ENCODE data around the gene CHI3L2.

Gene CHI3L2

DNA sequence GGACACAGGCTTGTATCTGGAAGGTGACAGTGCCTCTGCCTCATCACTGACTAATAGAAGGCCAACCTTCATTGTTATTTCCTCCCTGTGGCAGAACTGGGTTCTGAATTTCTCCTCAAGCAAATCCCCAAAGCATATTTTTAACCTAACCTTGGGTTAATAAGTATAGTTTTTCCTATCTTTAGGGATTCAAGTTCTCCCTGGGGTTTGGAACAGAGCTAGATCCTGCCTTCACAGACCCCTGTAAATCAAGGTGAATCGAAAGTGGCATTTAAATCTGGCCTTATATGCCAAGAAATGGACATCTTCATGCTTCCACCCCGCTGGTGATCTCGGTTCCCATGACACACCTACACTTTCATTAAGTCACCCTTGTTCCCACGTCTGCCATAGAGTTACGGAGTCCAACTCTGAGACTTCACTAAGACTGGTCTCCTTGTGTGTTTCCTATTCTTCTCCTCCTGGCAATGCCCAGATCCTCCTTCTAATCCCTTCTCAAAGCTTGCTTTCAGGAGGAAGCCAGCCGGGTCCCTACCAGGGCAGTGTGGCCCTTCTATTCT is 4.3 kb upstream of the CHI3L2 start:
- no peak for FAIRE-seq
- TF ChIP-seq POLR2A (IDR thresholded peaks at IDR 0.05; ENCODE audit: low read depth, low read length) (no peak), POLR2AphosphoS5 (IDR thresholded peaks at IDR 0.05; ENCODE audit: low read depth, low read length) (no peak), TAF1 (IDR thresholded peaks at IDR 0.05; ENCODE audit: borderline replicate concordance, low read depth, low read length) (no peak)

GRCh38 chr1:111225091-111225490 is 2.4 kb upstream of the CHI3L2 start:
- FAIRE-seq (no peak), DNase-seq (ENCODE audit: insufficient read length) (no peak)
- TF ChIP-seq POLR2AphosphoS5 (IDR thresholded peaks at IDR 0.05; ENCODE audit: low read depth, low read length) (no peak), POLR2A (IDR thresholded peaks at IDR 0.05; ENCODE audit: low read depth, low read length) (no peak), TAF1 (IDR thresholded peaks at IDR 0.05; ENCODE audit: borderline replicate concordance, low read depth, low read length) (no peak)

More for the DNA sequence above, 4.3 kb upstream of the CHI3L2 start:
- DNase-seq (ENCODE audit: insufficient read length), result no peak

DNA sequence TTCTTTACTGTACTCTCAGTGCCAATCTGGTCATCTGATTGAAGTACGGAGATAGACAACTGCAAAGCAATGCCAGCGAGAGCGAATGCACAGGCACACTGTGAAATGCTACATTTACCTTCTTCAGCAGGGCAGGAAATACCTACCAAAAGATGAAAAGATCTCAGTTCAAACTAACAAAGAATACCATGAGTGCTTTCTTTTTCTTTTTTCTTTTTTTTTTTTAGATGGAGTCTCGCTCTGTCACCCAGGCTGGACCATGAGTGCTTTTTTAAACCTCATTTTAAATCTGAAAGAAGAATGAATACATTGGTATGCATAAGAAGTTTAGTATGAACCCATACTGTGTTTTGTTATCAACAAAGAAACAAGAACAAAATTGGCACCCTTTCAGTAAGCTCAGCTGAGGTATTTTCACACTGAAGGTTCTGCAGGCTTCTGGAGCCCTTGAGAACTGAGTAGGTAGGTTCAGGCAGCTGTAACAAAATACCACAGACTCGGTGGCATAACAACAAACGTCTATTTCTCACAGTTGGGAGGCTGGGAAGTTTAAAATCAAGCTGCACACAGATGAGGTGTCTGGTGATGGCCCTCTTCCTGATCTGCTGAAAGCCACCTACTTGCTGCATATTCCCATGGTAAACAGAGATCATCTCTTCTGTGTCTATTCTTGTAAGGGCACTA is 1.7 kb upstream of the CHI3L2 start:
- TF ChIP-seq TAF1 (IDR thresholded peaks at IDR 0.05; ENCODE audit: borderline replicate concordance, low read depth, low read length) (no peak), POLR2AphosphoS5 (IDR thresholded peaks at IDR 0.05; ENCODE audit: low read depth, low read length) (no peak), POLR2A (IDR thresholded peaks at IDR 0.05; ENCODE audit: low read depth, low read length) (no peak)
- DNase-seq (ENCODE audit: insufficient read length) (no peak), FAIRE-seq (no peak)

DNA sequence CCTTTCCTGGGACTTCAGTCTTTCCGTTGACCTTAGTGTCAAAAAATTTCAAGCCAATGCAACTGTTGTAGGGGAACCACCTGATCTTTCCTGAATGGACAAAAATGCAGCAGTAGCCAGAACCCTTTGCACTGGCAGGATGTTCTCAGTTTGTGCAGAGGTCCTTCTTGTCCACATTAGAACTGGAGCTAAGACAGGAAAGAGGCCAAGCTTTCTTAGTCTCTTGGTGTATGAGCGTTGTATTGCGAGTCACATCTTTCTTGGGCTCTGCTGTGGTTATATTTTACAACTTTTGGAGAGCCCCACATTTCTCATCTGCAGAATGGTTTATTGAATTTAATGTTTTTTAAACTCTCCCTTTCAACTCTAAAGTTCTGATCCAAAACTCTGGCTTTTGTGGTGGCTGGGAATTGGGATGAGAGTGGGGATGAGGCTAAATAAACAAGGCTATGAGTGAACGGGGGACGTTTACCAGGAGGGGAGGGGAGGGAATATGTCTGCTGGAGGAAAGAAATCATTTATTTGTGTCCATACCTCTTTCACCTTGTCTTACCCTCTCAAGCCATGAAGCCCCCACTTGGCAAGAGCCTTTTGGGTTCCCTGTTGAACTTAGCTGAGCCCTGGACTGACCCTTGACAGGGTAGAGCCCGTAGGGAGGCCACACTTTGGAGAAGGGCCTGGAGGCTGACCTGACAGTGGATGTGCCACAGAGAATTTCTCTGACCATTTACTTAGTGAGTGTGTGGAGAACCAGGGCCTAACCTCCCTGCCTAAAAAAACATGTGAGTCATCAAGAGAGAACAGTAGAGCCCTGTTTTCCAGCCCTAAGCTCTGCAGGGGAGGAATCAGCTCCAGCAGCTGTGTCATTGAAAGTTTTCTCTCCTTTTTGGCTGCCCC is 586 bp downstream of the CHI3L2 start:
- TF ChIP-seq TAF1 (IDR thresholded peaks at IDR 0.05; ENCODE audit: borderline replicate concordance, low read depth, low read length) (no peak), POLR2A (IDR thresholded peaks at IDR 0.05; ENCODE audit: low read depth, low read length) (no peak), POLR2AphosphoS5 (IDR thresholded peaks at IDR 0.05; ENCODE audit: low read depth, low read length) (no peak)
- DNase-seq (ENCODE audit: insufficient read length) (no peak), FAIRE-seq (no peak)

- no peak for FAIRE-seq
Measured at GRCh38 chr1:111228748-111229126, 1.2 kb downstream of the CHI3L2 start.

DNA sequence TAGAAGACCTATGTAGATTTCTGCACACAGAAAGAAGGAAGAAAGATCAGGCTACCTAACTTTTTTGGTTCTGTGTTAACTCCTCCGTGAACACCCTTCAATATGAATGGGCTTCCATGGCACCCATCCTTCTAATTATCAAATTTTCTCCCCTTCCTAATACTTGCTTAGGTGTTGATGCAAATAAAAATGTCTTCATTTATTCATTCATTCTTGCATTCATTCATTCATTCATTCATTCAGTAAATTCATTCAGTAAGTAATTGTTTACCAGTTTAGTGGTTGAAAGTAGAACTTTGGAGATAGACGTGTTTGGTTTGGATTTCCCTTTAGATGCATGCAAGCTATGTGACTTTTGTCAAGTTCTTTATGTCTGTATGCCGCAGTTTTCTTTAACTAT is 4.6 kb downstream of the CHI3L2 start:
- DNase-seq (ENCODE audit: insufficient read length) (no peak), FAIRE-seq (no peak)
- TF ChIP-seq POLR2A (IDR thresholded peaks at IDR 0.05; ENCODE audit: low read depth, low read length) (no peak), POLR2AphosphoS5 (IDR thresholded peaks at IDR 0.05; ENCODE audit: low read depth, low read length) (no peak), TAF1 (IDR thresholded peaks at IDR 0.05; ENCODE audit: borderline replicate concordance, low read depth, low read length) (no peak)

More at GRCh38 chr1:111228748-111229126, 1.2 kb downstream of the CHI3L2 start:
- TF ChIP-seq POLR2A (IDR thresholded peaks at IDR 0.05; ENCODE audit: low read depth, low read length) (no peak), TAF1 (IDR thresholded peaks at IDR 0.05; ENCODE audit: borderline replicate concordance, low read depth, low read length) (no peak), POLR2AphosphoS5 (IDR thresholded peaks at IDR 0.05; ENCODE audit: low read depth, low read length) (no peak)
- DNase-seq (ENCODE audit: insufficient read length), result no peak

DNA sequence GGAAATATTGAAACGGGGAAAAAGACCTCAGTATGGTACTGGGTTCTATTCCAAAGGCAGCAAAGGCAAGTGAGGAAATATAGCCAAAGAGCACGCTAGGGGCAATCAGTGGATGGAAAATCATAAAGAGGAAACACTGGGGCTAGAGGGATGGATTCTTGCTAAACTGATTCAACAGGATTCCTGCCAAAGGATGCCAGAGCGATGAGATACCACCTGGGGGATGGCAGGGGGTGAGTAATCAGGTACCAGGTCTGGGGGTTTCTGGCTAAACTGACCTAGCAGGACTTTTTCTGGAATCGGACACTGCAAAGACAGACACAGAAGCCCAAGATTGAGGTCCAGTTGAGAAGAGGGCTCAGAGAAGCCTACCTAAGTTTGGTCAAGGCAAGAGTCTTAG is 6.7 kb downstream of the CHI3L2 start:
- TF ChIP-seq TAF1 (IDR thresholded peaks at IDR 0.05; ENCODE audit: borderline replicate concordance, low read depth, low read length) (no peak), POLR2A (IDR thresholded peaks at IDR 0.05; ENCODE audit: low read depth, low read length) (no peak), POLR2AphosphoS5 (IDR thresholded peaks at IDR 0.05; ENCODE audit: low read depth, low read length) (no peak)
- no peak for DNase-seq (ENCODE audit: insufficient read length)
- FAIRE-seq, result no peak

- TF ChIP-seq POLR2A (IDR thresholded peaks at IDR 0.05; ENCODE audit: low read depth, low read length) (no peak), POLR2AphosphoS5 (IDR thresholded peaks at IDR 0.05; ENCODE audit: low read depth, low read length) (no peak), TAF1 (IDR thresholded peaks at IDR 0.05; ENCODE audit: borderline replicate concordance, low read depth, low read length) (no peak)
- no peak for FAIRE-seq
- no peak for DNase-seq (ENCODE audit: insufficient read length)
Measured at GRCh38 chr1:111234866-111235265, 7.4 kb downstream of the CHI3L2 start.

GRCh38 chr1:111236379-111236778 is 8.9 kb downstream of the CHI3L2 start:
- FAIRE-seq, result no peak
- TF ChIP-seq POLR2A (IDR thresholded peaks at IDR 0.05; ENCODE audit: low read depth, low read length) (no peak), TAF1 (IDR thresholded peaks at IDR 0.05; ENCODE audit: borderline replicate concordance, low read depth, low read length) (no peak), POLR2AphosphoS5 (IDR thresholded peaks at IDR 0.05; ENCODE audit: low read depth, low read length) (no peak)
- no peak for DNase-seq (ENCODE audit: insufficient read length)

DNA sequence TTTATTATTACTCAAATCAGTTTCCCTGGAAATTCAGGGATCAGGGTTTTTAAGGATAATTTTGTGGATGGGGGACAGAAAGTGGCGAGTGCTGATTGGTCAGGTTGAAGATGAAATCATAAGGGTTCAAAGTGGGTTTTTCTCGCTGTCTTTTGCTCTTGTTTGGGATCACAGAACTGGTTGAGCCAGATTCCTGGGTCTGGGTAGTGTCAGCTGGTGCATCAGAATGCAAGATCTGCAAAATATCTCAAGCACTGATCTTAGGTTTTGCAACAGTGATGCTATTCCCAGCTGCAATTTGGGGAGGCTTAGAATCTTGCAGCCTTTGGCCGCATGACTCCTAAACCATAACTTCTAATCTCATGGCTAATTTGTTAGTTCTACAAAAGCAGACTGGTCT is 9.3 kb downstream of the CHI3L2 start:
- no peak for TF ChIP-seq POLR2AphosphoS5 (IDR thresholded peaks at IDR 0.05; ENCODE audit: low read depth, low read length)
- no peak for TF ChIP-seq POLR2A (IDR thresholded peaks at IDR 0.05; ENCODE audit: low read depth, low read length)
- no peak for TF ChIP-seq TAF1 (IDR thresholded peaks at IDR 0.05; ENCODE audit: borderline replicate concordance, low read depth, low read length)
- DNase-seq (ENCODE audit: insufficient read length), result no peak
- FAIRE-seq, result no peak

GRCh38 chr1:111238056-111238795 is 10.7 kb downstream of the CHI3L2 start:
- DNase-seq (ENCODE audit: insufficient read length) (no peak), FAIRE-seq (no peak)
- TF ChIP-seq POLR2A (IDR thresholded peaks at IDR 0.05; ENCODE audit: low read depth, low read length) (no peak), TAF1 (IDR thresholded peaks at IDR 0.05; ENCODE audit: borderline replicate concordance, low read depth, low read length) (no peak), POLR2AphosphoS5 (IDR thresholded peaks at IDR 0.05; ENCODE audit: low read depth, low read length) (no peak)

All from GM12892 (cell line).